Bronchial epithelial cell (primary cell): Measurements from ENCODE around the gene AFDN. TPM values are rescaled to one million over a fixed set of nuclear protein-coding genes. Genes with fewer than 3 reads are reported as not detected.

ENCODE experiments used
- DNase-seq: peaks from one replicate; pipeline ENCODE4 v3.0.0-alpha.2; 2010; ENCODE audit warnings: low read depth
- FAIRE-seq: peaks from 2 replicates; lab custom pipeline; 2011; peaks lifted over from hg19 to GRCh38; lab: Jason Lieb, UNC
- H3K27me3 ChIP-seq: 2 replicates; pipeline ENCODE4 v1.5.1; 2011; ENCODE audit warnings: low read length; ENCODE audit not compliant: control insufficient read depth, insufficient read depth
- H3K36me3 ChIP-seq: 2 replicates; pipeline ENCODE4 v1.5.1; 2011; ENCODE audit warnings: low read length; ENCODE audit not compliant: control insufficient read depth, insufficient read depth
- H3K4me3 ChIP-seq: 2 replicates; pipeline ENCODE4 v1.5.1; 2011; ENCODE audit warnings: mild to moderate bottlenecking, low read depth, low read length, control low read depth
- total RNA-seq: library from RNA; depleted of rRNA; stranded (reverse); fragments of >200 nt; gene quantifications from 2 replicates; pipeline ENCODE4 v1.2.1, GENCODE V29; 2014
- TF ChIP-seq, protein P1 (sequence below): IDR thresholded peaks from 2 replicates; pipeline ENCODE4 v1.5.1; 2011; ENCODE audit warnings: mild to moderate bottlenecking, moderate library complexity, low read length, control low read depth, inconsistent platforms; ENCODE audit not compliant: insufficient read depth, severe bottlenecking

The AFDN gene
- total RNA-seq, 1 donor from 2014 or later: 146 TPM

GRCh38 chr6:167788563-167788903, 38.2 kb upstream of the AFDN start:
- FAIRE-seq (no peak), DNase-seq (no peak)
- TF ChIP-seq, protein P1, sequence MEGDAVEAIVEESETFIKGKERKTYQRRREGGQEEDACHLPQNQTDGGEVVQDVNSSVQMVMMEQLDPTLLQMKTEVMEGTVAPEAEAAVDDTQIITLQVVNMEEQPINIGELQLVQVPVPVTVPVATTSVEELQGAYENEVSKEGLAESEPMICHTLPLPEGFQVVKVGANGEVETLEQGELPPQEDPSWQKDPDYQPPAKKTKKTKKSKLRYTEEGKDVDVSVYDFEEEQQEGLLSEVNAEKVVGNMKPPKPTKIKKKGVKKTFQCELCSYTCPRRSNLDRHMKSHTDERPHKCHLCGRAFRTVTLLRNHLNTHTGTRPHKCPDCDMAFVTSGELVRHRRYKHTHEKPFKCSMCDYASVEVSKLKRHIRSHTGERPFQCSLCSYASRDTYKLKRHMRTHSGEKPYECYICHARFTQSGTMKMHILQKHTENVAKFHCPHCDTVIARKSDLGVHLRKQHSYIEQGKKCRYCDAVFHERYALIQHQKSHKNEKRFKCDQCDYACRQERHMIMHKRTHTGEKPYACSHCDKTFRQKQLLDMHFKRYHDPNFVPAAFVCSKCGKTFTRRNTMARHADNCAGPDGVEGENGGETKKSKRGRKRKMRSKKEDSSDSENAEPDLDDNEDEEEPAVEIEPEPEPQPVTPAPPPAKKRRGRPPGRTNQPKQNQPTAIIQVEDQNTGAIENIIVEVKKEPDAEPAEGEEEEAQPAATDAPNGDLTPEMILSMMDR: no peak
- peaks cover 3% of the 10 kb centered on the region for H3K27me3 ChIP-seq
- no peak overlapping the region for H3K4me3 ChIP-seq
- H3K36me3 ChIP-seq: no peaks in the 10 kb centered on the region

DNA sequence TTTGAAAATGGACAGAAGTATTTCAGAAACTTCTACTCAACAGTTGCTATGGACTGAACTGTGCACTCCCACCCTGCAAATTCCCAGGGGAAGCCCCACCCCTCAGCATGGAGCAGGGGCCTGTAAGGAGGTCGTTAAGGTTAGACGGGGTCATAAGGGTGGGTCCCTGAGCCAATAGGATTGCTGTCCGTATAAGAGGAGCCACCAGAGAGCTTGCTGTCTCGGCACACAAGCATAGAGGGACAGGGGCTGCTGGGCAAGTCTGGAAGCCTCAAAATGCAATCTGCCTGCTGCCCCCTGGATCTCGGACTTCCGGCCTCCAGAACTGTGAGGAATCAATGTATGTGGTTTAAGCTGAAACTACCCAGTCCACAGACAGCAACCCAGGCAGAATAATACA, 37.4 kb upstream of the AFDN start:
- no peaks in the 10 kb centered on the region for H3K36me3 ChIP-seq
- peaks cover 3% of the 10 kb centered on the region for H3K27me3 ChIP-seq
- FAIRE-seq: no peak
- no peak for DNase-seq
- TF ChIP-seq, protein P1: no peak
- H3K4me3 ChIP-seq: no peak overlapping the region

DNA sequence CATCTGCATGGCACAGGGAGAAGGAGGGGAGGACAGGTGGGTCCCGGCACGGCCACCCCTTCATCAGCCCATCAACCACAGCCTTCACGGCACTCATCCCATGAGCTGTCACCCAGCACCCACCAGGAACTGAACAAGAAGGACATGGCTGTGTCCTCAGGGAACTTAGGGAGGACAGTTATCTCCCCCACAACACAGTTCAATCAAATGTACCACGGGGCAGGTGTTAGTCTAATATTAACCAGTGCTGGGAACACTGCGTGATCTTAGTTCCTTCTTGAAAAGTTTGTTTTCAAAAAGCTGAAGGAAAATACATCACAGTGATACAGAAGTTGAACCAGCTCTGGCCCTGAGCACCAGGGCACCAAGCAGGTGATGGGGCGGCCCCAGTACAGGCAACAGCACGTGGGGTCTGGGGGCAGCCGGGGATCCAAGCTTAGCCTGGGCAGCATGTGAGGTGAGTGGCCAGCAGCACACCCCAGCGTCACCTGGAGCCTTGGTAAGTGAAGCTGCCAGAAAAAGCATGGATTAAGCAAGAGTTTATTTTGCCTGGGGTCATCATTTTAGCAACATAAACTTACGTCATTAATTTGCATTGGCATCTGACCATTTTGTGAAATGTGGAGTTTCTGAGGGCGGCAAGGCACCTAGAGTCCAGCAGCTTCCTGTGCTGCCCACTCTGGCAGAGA, 35.5 kb upstream of the AFDN start:
- DNase-seq: peak; percentile 76
- no peaks in the 10 kb centered on the region for H3K36me3 ChIP-seq
- H3K4me3 ChIP-seq: no peak overlapping the region
- no peak for FAIRE-seq
- TF ChIP-seq, protein P1: no peak
- H3K27me3 ChIP-seq: peaks cover 9% of the 10 kb centered on the region

GRCh38 chr6:167791780-167792478, 34.8 kb upstream of the AFDN start:
- H3K36me3 ChIP-seq: no peaks in the 10 kb centered on the region
- H3K27me3 ChIP-seq: peaks cover 9% of the 10 kb centered on the region
- H3K4me3 ChIP-seq: no peak overlapping the region
- FAIRE-seq: no peak
- TF ChIP-seq, protein P1: no peak
- DNase-seq: no peak

GRCh38 chr6:167793421-167793820, 33.3 kb upstream of the AFDN start:
- Histone ChIP-seq H3K4me3 (no peak overlapping the region), H3K27me3 (peaks cover 9% of the 10 kb centered on the region), H3K36me3 (no peaks in the 10 kb centered on the region)
- DNase-seq: peak; percentile 23
- TF ChIP-seq, protein P1: no peak
- no peak for FAIRE-seq
